Stimulated activated CD8-positive, alpha-beta memory T cell treated with anti-CD3 and anti-CD28 coated beads, Interleukin-12 subunit alpha, Interleukin-12 subunit beta, amount 100 ng/mL, for 24 hours (primary cell): ENCODE results near the gene FZD7.

ENCODE experiments used
- DNase-seq: peaks from one replicate; pipeline ENCODE4 v3.0.0-alpha.2; 2020; ENCODE audit errors: extremely low read depth

Gene FZD7

GRCh38 chr2:202067589-202067988, 33.9 kb downstream of the FZD7 start:
- no peak for DNase-seq

- DNase-seq = no peak
These were observed 35.8 kb downstream of the FZD7 start for GRCh38 chr2:202069170-202070067.

- no peak for DNase-seq
These were observed 37.5 kb downstream of the FZD7 start for GRCh38 chr2:202071107-202071506.

GRCh38 chr2:202072226-202072625, 38.6 kb downstream of the FZD7 start:
- no peak for DNase-seq

GRCh38 chr2:202072737-202073401, 39.2 kb downstream of the FZD7 start, which contains the start of gene KIAA2012:
Gene KIAA2012, plus strand, starts transcription at chr2:202073255. Its CDS starts 373 bp downstream, at chr2:202073628.
- no peak for DNase-seq

- DNase-seq = no peak
These were observed 40.7 kb downstream of the FZD7 start for GRCh38 chr2:202074324-202074723.

GRCh38 chr2:202079310-202079709, 45.7 kb downstream of the FZD7 start:
- no peak for DNase-seq

- DNase-seq = no peak
These were observed 50.6 kb downstream of the FZD7 start for GRCh38 chr2:202084265-202084664.
